B cell (primary cell): ENCODE data around the gene RAP2A. TPM values are rescaled to one million over a fixed set of nuclear protein-coding genes. Genes with fewer than 3 reads are reported as not detected.

Experiments used
- ATAC-seq: fragments of 200-7000 bp; cut with Tn5 transposase; one replicate; pipeline ENCODE4 v1.10.0; 2021; ENCODE audit warnings: low read depth, mild to moderate bottlenecking, moderate number of reproducible peaks, moderate library complexity
- CTCF ChIA-PET: fragments of 350-600 bp; sonication (Branson Sonifier 250); formaldehyde crosslinking; loops from one replicate; lab custom pipeline; 2021; ENCODE audit warnings: antibody characterized with exemption, inconsistent platforms; lab: Charles Lee
- POLR2A ChIA-PET: fragments of 350-600 bp; sonication (Branson Sonifier 250); formaldehyde crosslinking; loops from one replicate; lab custom pipeline; 2021; ENCODE audit warnings: antibody characterized with exemption; lab: Charles Lee
- DNase-seq: peaks from one replicate; pipeline ENCODE4 v3.0.0; 2013
- H2AFZ ChIP-seq: 2 replicates; pipeline ENCODE4 v1.6.1; 2012; ENCODE audit warnings: mild to moderate bottlenecking, low read depth, low read length; ENCODE audit not compliant: insufficient read depth, poor library complexity, severe bottlenecking
- H3K27ac ChIP-seq, 2 donors: 1 replicate in 1 of 2; 2 replicates in 1 of 2; pipeline ENCODE4 v1.5.1; 2012 to 2013; ENCODE audit warnings: low read length in 2 of 2, mild to moderate bottlenecking in 2 of 2, moderate library complexity in 1 of 2
- H3K27me3 ChIP-seq, 4 experiments: fragments of 200-600 bp in 1 of 4; sonication (generic) in 1 of 4; replicated peaks in 1 of 4; 1 replicate in 2 of 4; 2 replicates in 2 of 4; pipeline versions ENCODE4 v1.6.1 to v1.7.0; 2013 to 2016; ENCODE audit warnings: low read length in 3 of 4, mild to moderate bottlenecking in 2 of 4, mixed read lengths in 1 of 4, moderate library complexity in 1 of 4; ENCODE audit not compliant: insufficient read depth in 4 of 4, control insufficient read depth in 3 of 4; ENCODE audit errors: control extremely low read depth in 1 of 4
- H3K36me3 ChIP-seq, 2 experiments: replicated peaks in 1 of 2; 1 replicate in 1 of 2; 2 replicates in 1 of 2; pipeline versions ENCODE4 v1.6.1 to v1.7.1; 2013; ENCODE audit warnings: low read length in 1 of 2; ENCODE audit not compliant: insufficient read depth in 2 of 2, control insufficient read depth in 1 of 2; ENCODE audit errors: control extremely low read depth in 1 of 2, extremely low read depth in 1 of 2
- H3K4me1 ChIP-seq, 2 donors: fragments of 200-600 bp in 1 of 2; sonication (generic) in 1 of 2; 1 replicate in 1 of 2; 2 replicates in 1 of 2; pipeline versions ENCODE4 v1.5.1 to v1.6.1; 2013 to 2017; ENCODE audit warnings: low read length in 2 of 2; ENCODE audit not compliant: control insufficient read depth in 2 of 2, insufficient read depth in 2 of 2
- H3K4me2 ChIP-seq: replicated peaks from 2 replicates; pipeline ENCODE3; 2012; ENCODE audit warnings: mild to moderate bottlenecking, low read depth, low read length; ENCODE audit not compliant: poor library complexity, severe bottlenecking
- H3K4me3 ChIP-seq, 5 experiments: fragments of 200-600 bp in 1 of 5; sonication (generic) in 1 of 5; 1 replicate in 3 of 5; 2 replicates in 2 of 5; pipeline versions ENCODE4 v1.5.1 to v1.7.0; 2011 to 2016; ENCODE audit warnings: low read length in 4 of 5, mild to moderate bottlenecking in 4 of 5, low read depth in 2 of 5, control low read depth in 1 of 5, moderate library complexity in 1 of 5; ENCODE audit not compliant: insufficient read depth in 1 of 5; ENCODE audit errors: control extremely low read depth in 1 of 5, extremely low read depth in 1 of 5
- H3K79me2 ChIP-seq: fragments of 200-600 bp; sonication (generic); one replicate; pipeline ENCODE4 v1.6.0; 2016; ENCODE audit warnings: low read length; ENCODE audit not compliant: control insufficient read depth, insufficient read depth
- H3K9ac ChIP-seq: fragments of 200-600 bp; sonication (generic); 2 replicates; pipeline ENCODE4 v1.6.1; 2017; ENCODE audit warnings: mild to moderate bottlenecking, low read length, moderate library complexity
- H3K9me3 ChIP-seq, 3 donors: one replicate each; pipeline versions ENCODE4 v1.6.1 to v1.7.1; 2013; ENCODE audit warnings: low read length in 2 of 3; ENCODE audit not compliant: control insufficient read depth in 2 of 3, insufficient read depth in 1 of 3; ENCODE audit errors: control extremely low read depth in 1 of 3
- H4K20me1 ChIP-seq: 2 replicates; pipeline ENCODE4 v1.6.0; 2012; ENCODE audit warnings: mild to moderate bottlenecking, low read length; ENCODE audit not compliant: insufficient read depth, control insufficient read depth, poor library complexity, severe bottlenecking
- H3K27ac Mint-ChIP-seq: one replicate; pipeline ENCODE4 v1.8.0; 2021; ENCODE audit warnings: mixed read lengths
- H3K27me3 Mint-ChIP-seq: one replicate; pipeline ENCODE4 v1.8.0; 2021; ENCODE audit warnings: mixed read lengths
- H3K4me1 Mint-ChIP-seq: one replicate; pipeline ENCODE4 v1.8.0; 2021; ENCODE audit warnings: mixed read lengths
- H3K4me3 Mint-ChIP-seq: one replicate; pipeline ENCODE4 v1.8.0; 2021; ENCODE audit warnings: mixed read lengths
- H3K9me3 Mint-ChIP-seq: one replicate; pipeline ENCODE4 v1.8.0; 2022; ENCODE audit warnings: mixed read lengths; ENCODE audit not compliant: insufficient read depth
- CTCF ChIP-seq: fragments of 200-600 bp; IDR thresholded peaks from one replicate; pipeline ENCODE4 v1.8.0; 2022; ENCODE audit warnings: antibody characterized with exemption, mild to moderate bottlenecking
- EZH2 ChIP-seq: IDR thresholded peaks from 2 replicates; pipeline ENCODE4 v1.6.1; 2012; ENCODE audit warnings: borderline replicate concordance, low read depth, mild to moderate bottlenecking, moderate library complexity, low read length; ENCODE audit not compliant: insufficient read depth, poor library complexity, severe bottlenecking
- WGBS: methylation state at CpG from one replicate; pipeline ENCODE4 v1.1.5; 2013; ENCODE audit warnings: missing lambda C conversion rate; ENCODE audit not compliant: insufficient coverage; 5-methylcytosine and 5-hydroxymethylcytosine counted together
- intact Hi-C: fragments of 100-400 bp; cut with micrococcal nuclease; formaldehyde crosslinking; loops from one replicate; pipeline ENCODE4 v1.10.0; 2022
- polyA plus RNA-seq: library from polyadenylated mRNA; depleted of rRNA; stranded (reverse); fragments of >200 nt; gene quantifications from 2 replicates; pipeline ENCODE4 v1.2.3, GENCODE V29; 2012
- total RNA-seq, 2 donors: library from RNA; stranded (reverse); fragments of 120-200 nt in 1 of 2; gene quantifications; 1 replicate in 1 of 2; 2 replicates in 1 of 2; pipeline versions ENCODE4 v1.2.3 to v1.2.4, GENCODE V29; 2013 to 2022

RAP2A gene
- total and polyA plus RNA-seq, 2 donors (not counting 1 experiment from before 2014, with no cell fraction given): 2.1 to 24.1 TPM

DNA sequence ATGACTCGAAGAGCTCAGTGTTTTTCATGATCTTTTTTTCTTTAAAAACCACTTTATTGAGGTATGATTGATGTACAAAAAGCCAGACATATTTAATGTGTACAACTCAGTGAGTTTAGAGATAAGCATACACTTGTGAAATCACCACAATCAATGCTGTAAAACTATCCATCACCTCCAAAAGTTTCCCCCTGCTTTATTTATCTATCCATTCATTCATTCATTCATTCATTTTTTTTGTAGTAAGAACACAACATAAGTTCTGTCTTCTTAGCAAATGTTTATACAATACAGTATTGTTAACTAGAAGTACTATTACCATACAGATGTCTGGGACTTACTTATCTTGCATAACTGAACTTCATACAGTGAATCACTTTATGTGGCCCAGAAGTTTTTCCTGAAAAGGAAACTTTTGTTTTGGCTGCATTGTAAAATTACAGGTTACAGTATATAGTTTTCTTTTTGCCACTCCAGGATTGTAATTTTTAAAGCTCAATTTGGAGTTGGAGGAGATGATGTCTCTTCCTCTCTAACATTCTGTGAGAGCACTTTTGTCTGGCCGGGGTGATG, 6.7 kb downstream of the RAP2A start:
- H3K27ac ChIP-seq: no peak overlapping the region
- no CpG with 5 or more reads among the region's 2 CpGs for WGBS
- no peaks in the 10 kb centered on the region for H4K20me1 ChIP-seq
- Mint-ChIP-seq H3K9me3 (no peaks in the 10 kb centered on the region), H3K27ac (no peak overlapping the region), H3K4me1 (peaks cover 17% of the 10 kb centered on the region), H3K27me3 (no peaks in the 10 kb centered on the region), H3K4me3 (no peak overlapping the region)
- H3K9ac ChIP-seq: no peak overlapping the region
- H2AFZ ChIP-seq: no peak overlapping the region
- H3K4me3 ChIP-seq: no peak overlapping the region
- DNase-seq: no peak
- ChIA-PET CTCF (no interaction called here), POLR2A (interaction anchor here (0.6 kb wide), 1 partner anchor 18 kb away, joined by 4 read pairs; no protein-coding TSS in a partner anchor)
- no peak for TF ChIP-seq CTCF
- no peak for TF ChIP-seq EZH2
- intact Hi-C loops: no loop called here
- no peaks in the 10 kb centered on the region for H3K4me1 ChIP-seq
- no peak for ATAC-seq
- H3K36me3 ChIP-seq: peaks cover 0 to 1% of the 10 kb centered on the region in 2 experiments
- no peaks in the 10 kb centered on the region for H3K27me3 ChIP-seq
- H3K9me3 ChIP-seq: no peaks in the 10 kb centered on the region
- H3K79me2 ChIP-seq: peaks cover 16% of the 10 kb centered on the region
- no peak overlapping the region for H3K4me2 ChIP-seq

DNA sequence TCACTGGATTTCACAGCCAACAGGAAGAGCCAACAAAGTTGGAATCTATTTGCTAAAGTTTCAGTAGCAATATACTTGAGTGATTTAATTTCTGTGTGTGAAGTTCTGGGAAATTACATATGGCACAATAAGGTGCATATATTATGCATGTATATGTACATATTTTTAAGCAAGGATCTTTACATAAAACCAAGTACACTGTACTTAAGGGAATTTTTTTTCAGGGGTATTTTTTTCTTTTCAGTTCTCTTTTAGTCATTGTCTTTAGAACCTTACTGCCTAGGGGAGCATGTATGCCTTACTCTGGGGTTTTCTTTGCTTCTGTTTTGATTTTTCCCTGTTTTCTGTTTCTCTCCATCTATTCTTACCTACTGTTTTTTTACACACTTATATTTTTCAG, 7.4 kb downstream of the RAP2A start:
- intact Hi-C loops: no loop called here
- CTCF ChIA-PET: no interaction called here
- Histone ChIP-seq H3K4me3 (no peak overlapping the region), H3K79me2 (peaks cover 9% of the 10 kb centered on the region), H3K27me3 (no peaks in the 10 kb centered on the region), H3K36me3 (peaks cover 0 to 1% of the 10 kb centered on the region in 2 experiments), H3K4me2 (no peak overlapping the region), H2AFZ (no peak overlapping the region), H4K20me1 (no peaks in the 10 kb centered on the region), H3K27ac (no peak overlapping the region), H3K9ac (no peak overlapping the region), H3K9me3 (no peaks in the 10 kb centered on the region), H3K4me1 (no peaks in the 10 kb centered on the region)
- TF ChIP-seq CTCF (no peak), EZH2 (no peak)
- Mint-ChIP-seq H3K4me3 (no peak overlapping the region), H3K9me3 (no peaks in the 10 kb centered on the region), H3K4me1 (peaks cover 10% of the 10 kb centered on the region), H3K27ac (no peak overlapping the region), H3K27me3 (no peaks in the 10 kb centered on the region)
- DNase-seq (no peak), ATAC-seq (no peak)
- POLR2A ChIA-PET: no interaction called here
